Measurements from ENCODE around the gene GMPR2.

- no peak for TF ChIP-seq CTCF (IDR thresholded peaks at IDR 0.05; ENCODE audit: poor library complexity)
- no peak for TF ChIP-seq EZH2phosphoT487 (IDR thresholded peaks at IDR 0.05; ENCODE audit: low read depth, severe bottlenecking, unreplicated experiment)
These were observed 28.3 kb upstream of the GMPR2 start for GRCh38 chr14:24204163-24205146.

All from hepatocyte (in vitro differentiated cells).